Common myeloid progenitor, CD34-positive (primary cell): ENCODE results near the gene RNF103.

ENCODE experiments used
- CTCF ChIA-PET: fragments of 350-600 bp; sonication (Branson Sonifier 250); formaldehyde crosslinking; loops from one replicate; lab custom pipeline; 2021; ENCODE audit warnings: antibody characterized with exemption; lab: Charles Lee
- POLR2A ChIA-PET: fragments of 350-600 bp; sonication (Branson Sonifier 250); formaldehyde crosslinking; loops from one replicate; lab custom pipeline; 2021; ENCODE audit warnings: antibody characterized with exemption; lab: Charles Lee
- DNase-seq, 3 donors: peaks; one replicate each; pipeline versions ENCODE4 v3.0.0 to v3.0.0-alpha.2; 2013
- H3K27ac ChIP-seq, 2 experiments: 1 replicate in 1 of 2; 2 replicates in 1 of 2; pipeline ENCODE4 v1.7.0; 2013; ENCODE audit warnings: inconsistent platforms in 2 of 2, low read length in 2 of 2, mild to moderate bottlenecking in 2 of 2, low read depth in 1 of 2, moderate library complexity in 1 of 2; ENCODE audit not compliant: severe bottlenecking in 2 of 2, insufficient read depth in 1 of 2, poor library complexity in 1 of 2
- H3K27me3 ChIP-seq, 5 experiments: replicated peaks in 2 of 5; 1 replicate in 3 of 5; 2 replicates in 2 of 5; pipeline versions ENCODE4 v1.6.1 to v1.7.0; 2013; ENCODE audit warnings: low read length in 4 of 5, mild to moderate bottlenecking in 2 of 5, moderate library complexity in 2 of 5, inconsistent platforms in 1 of 5; ENCODE audit not compliant: insufficient read depth in 5 of 5, control insufficient read depth in 4 of 5
- H3K36me3 ChIP-seq, 4 experiments: 1 replicate in 2 of 4; 2 replicates in 2 of 4; pipeline versions ENCODE4 v1.6.1 to v1.7.0; 2013; ENCODE audit warnings: low read length in 3 of 4, control low read depth in 1 of 4, mild to moderate bottlenecking in 1 of 4; ENCODE audit not compliant: control insufficient read depth in 4 of 4, insufficient read depth in 4 of 4
- H3K4me1 ChIP-seq, 4 experiments: 1 replicate in 3 of 4; 2 replicates in 1 of 4; pipeline versions ENCODE4 v1.6.1 to v1.7.1; 2013; ENCODE audit warnings: low read length in 3 of 4, mild to moderate bottlenecking in 3 of 4, control low read depth in 1 of 4, inconsistent platforms in 1 of 4, moderate library complexity in 1 of 4; ENCODE audit not compliant: control insufficient read depth in 4 of 4, insufficient read depth in 4 of 4; ENCODE audit errors: control extremely low read depth in 1 of 4
- H3K4me3 ChIP-seq, 7 experiments: 1 replicate in 4 of 7; 2 replicates in 3 of 7; pipeline versions ENCODE4 v1.5.1 to v1.7.0; 2013; ENCODE audit warnings: mild to moderate bottlenecking in 7 of 7, low read length in 6 of 7, moderate library complexity in 6 of 7, inconsistent platforms in 2 of 7, low read depth in 2 of 7, control low read depth in 1 of 7; ENCODE audit not compliant: insufficient read depth in 4 of 7, control insufficient read depth in 1 of 7; ENCODE audit errors: extremely low read depth in 1 of 7
- H3K9me3 ChIP-seq, 5 experiments: 1 replicate in 4 of 5; 2 replicates in 1 of 5; pipeline versions ENCODE4 v1.6.1 to v1.7.1; 2013; ENCODE audit warnings: low read length in 4 of 5, mild to moderate bottlenecking in 2 of 5, inconsistent platforms in 1 of 5, low read depth in 1 of 5, moderate library complexity in 1 of 5; ENCODE audit not compliant: control insufficient read depth in 4 of 5, insufficient read depth in 2 of 5; ENCODE audit errors: control extremely low read depth in 1 of 5
- WGBS: methylation state at CpG from one replicate; pipeline ENCODE4 v1.1.5; 2013; ENCODE audit not compliant: insufficient coverage; 5-methylcytosine and 5-hydroxymethylcytosine counted together

The RNF103 gene

DNA sequence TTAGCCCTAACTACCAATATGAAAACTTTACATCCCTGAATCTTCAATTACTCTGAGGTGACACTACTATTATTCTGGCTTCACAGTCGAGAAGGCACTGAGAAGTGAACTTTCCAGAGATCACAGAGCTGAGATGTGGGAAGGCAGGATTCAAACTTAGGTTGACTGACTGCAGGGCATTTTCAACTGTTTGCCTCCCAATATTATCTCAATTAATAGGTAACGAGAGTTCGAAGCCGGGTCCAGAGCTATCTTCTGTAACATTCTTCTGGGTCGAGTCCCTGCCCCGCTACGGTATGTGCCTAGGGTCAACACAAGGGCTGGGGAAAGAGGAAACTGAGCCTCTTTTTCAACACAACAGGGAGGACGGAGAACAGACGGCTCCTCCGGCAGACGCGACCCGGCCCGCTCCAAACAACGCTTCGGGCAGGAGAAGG lies 61.2 kb downstream of the RNF103 start:
- DNase-seq = no peak
- 0% methylated on average over 12 of the region's 16 CpGs for WGBS
- Histone ChIP-seq H3K27ac (peak overlapping the region; percentile 98 to 99), H3K4me1 (peaks cover 10 to 18% (median 14%) of the 10 kb centered on the region in 4 experiments), H3K36me3 (peaks cover 0 to 7% (median 3%) of the 10 kb centered on the region in 4 experiments), H3K27me3 (no peaks in the 10 kb centered on the region), H3K9me3 (no peaks in the 10 kb centered on the region), H3K4me3 (peak overlapping the region; percentile 64 to 93 (median 88))
- POLR2A ChIA-PET = interaction anchor here (0.7 to 1.1 kb wide), 2 partner anchors 13 to 46 kb away, joined by 3 to 4 read pairs; no protein-coding TSS in a partner anchor
- CTCF ChIA-PET = interaction anchor here (1.1 to 1.2 kb wide), 2 partner anchors 10 to 19 kb away, joined by 4 read pairs; no protein-coding TSS in a partner anchor

DNA sequence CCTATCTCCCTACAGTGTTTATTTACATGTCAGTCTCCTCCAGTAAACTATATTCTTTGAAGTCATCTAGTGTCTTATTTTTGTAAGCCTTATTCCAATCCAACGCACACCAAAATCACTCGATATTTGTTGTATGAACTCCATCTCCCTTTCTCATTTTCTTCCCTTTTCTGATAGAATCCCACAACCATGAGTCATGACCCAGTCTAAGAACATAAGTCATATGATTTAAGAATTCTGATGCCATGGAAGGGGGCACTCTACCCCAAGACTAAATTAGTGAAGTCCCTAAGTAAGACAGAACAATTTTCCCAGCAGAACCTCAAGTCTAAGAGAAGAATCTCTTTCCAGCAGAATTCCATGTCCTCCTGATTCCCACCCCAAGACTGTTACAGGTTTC lies 65.8 kb downstream of the RNF103 start:
- POLR2A ChIA-PET = no interaction called here
- CTCF ChIA-PET = no interaction called here

DNA sequence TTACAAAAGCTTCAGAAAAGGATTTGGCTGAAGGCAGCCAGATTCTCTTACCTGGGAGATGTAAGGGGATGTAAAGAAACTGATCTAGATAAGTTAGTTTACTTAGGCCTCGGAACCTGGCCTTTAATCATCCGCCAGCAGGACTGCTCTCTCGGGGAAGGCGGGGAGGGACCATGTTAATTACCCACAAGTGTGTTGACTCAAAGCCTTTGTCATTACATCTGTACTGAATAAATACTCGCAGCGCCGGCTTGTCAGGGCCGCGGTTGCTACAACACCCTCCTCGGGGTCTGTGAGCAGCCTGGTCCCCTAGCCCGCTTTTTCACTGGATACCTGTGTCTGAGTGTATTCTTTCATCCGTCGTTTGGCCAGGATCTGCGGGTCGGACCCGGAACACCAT lies 67.2 kb downstream of the RNF103 start:
- H3K36me3 ChIP-seq = peaks cover 0 to 20% (median 12%) of the 10 kb centered on the region in 4 experiments
- peaks cover 0 to 3% (median 2%) of the 10 kb centered on the region in 4 experiments for H3K4me1 ChIP-seq
- peaks cover 0 to 12% (median 4%) of the 10 kb centered on the region in 5 experiments for H3K9me3 ChIP-seq
- 97% methylated on average over 16 of the region's 16 CpGs for whole genome bisulfite sequencing
- ChIA-PET CTCF (no interaction called here), POLR2A (no interaction called here)
- no peaks in the 10 kb centered on the region for H3K27me3 ChIP-seq
- no peak overlapping the region for H3K4me3 ChIP-seq
- H3K27ac ChIP-seq = no peak overlapping the region
- no peak for DNase-seq

More for the DNA sequence above, 65.8 kb downstream of the RNF103 start:
- no peak overlapping the region for H3K27ac ChIP-seq
- peaks cover 0 to 6% (median 3%) of the 10 kb centered on the region in 5 experiments for H3K9me3 ChIP-seq
- H3K4me3 ChIP-seq = no peak overlapping the region
- DNase-seq = peak in 2 of 3 donors; percentile 7 to 14
- peaks cover 4 to 14% (median 12%) of the 10 kb centered on the region in 4 experiments for H3K4me1 ChIP-seq
- no peaks in the 10 kb centered on the region for H3K27me3 ChIP-seq
- peaks cover 0 to 16% (median 8%) of the 10 kb centered on the region in 4 experiments for H3K36me3 ChIP-seq
- 100% methylated on average over 2 of the region's 2 CpGs for WGBS
